SK-N-SH (cell line): ENCODE measurements around the gene TGFB1I1. TPM values are rescaled to one million over a fixed set of nuclear protein-coding genes. Genes with fewer than 3 reads are reported as not detected.
"Not testable (repeated sequence)": the region's sequence is repeated elsewhere in the genome, so short reads cannot be mapped to it uniquely, and the experiment has no call there.

Source experiments
- CTCF ChIA-PET: fragments of 300-600, 350-600 bp; formaldehyde crosslinking; extraction: SDS; loops from one replicate; lab custom pipeline; 2021; lab: Yijun Ruan, JAX
- POLR2A ChIA-PET: fragments of 350-600 bp; sonication (Branson Sonifier 250); formaldehyde crosslinking; extraction: SDS; loops from one replicate; lab custom pipeline; 2020; ENCODE audit warnings: antibody characterized with exemption, inconsistent platforms; lab: Yijun Ruan, JAX
- DNase-seq: peaks from one replicate; pipeline ENCODE4 v3.0.0; 2012
- H2AFZ ChIP-seq: fragments of 200-600 bp; sonication (generic); 2 replicates; pipeline ENCODE4 v1.8.1; 2016; ENCODE audit warnings: antibody characterized with exemption, mild to moderate bottlenecking, low read depth
- H3F3A ChIP-seq: fragments of 200-600 bp; sonication (generic); replicated peaks from 2 replicates; pipeline ENCODE3; 2016; ENCODE audit warnings: antibody characterized with exemption, mild to moderate bottlenecking; ENCODE audit not compliant: insufficient read depth
- H3K27ac ChIP-seq, 2 experiments: fragments of 200-500 bp in 1 of 2; fragments of 200-600 bp in 1 of 2; sonication (Bioruptor generic) in 1 of 2; sonication (generic), shearing (Covaris generic) in 1 of 2; 2 replicates each; pipeline versions ENCODE4 v1.5.1 to v1.6.1; 2014 to 2016; ENCODE audit warnings: low read depth in 2 of 2, inconsistent platforms in 1 of 2, low read length in 1 of 2, mild to moderate bottlenecking in 1 of 2, mixed read lengths in 1 of 2
- H3K27me3 ChIP-seq: fragments of 200-600 bp; sonication (generic), shearing (Covaris generic); 2 replicates; pipeline ENCODE4 v1.6.1; 2016; ENCODE audit warnings: mixed run types; ENCODE audit not compliant: insufficient read depth
- H3K36me3 ChIP-seq, 2 experiments: fragments of 200-500 bp in 1 of 2; fragments of 200-600 bp in 1 of 2; sonication (Bioruptor generic) in 1 of 2; sonication (generic) in 1 of 2; replicated peaks in 1 of 2; 2 replicates each; pipeline versions ENCODE3 to v1.5.1; 2014 to 2016; ENCODE audit warnings: low read length in 1 of 2, mild to moderate bottlenecking in 1 of 2; ENCODE audit not compliant: insufficient read depth in 2 of 2, control insufficient read depth in 1 of 2
- H3K4me1 ChIP-seq, 2 experiments: fragments of 200-500 bp in 1 of 2; fragments of 200-600 bp in 1 of 2; sonication (Bioruptor generic) in 1 of 2; sonication (generic), shearing (Covaris generic) in 1 of 2; 2 replicates each; pipeline versions ENCODE4 v1.5.1 to v1.6.1; 2014 to 2016; ENCODE audit warnings: low read depth in 1 of 2, low read length in 1 of 2, mixed run types in 1 of 2; ENCODE audit not compliant: insufficient read depth in 2 of 2, control insufficient read depth in 1 of 2
- H3K4me2 ChIP-seq: fragments of 200-600 bp; sonication (generic), shearing (Covaris generic); 2 replicates; pipeline ENCODE4 v1.6.1; 2017; ENCODE audit warnings: mixed run types
- H3K4me3 ChIP-seq, 2 experiments: fragments of 200-500 bp in 1 of 2; fragments of 200-600 bp in 1 of 2; sonication (Bioruptor generic) in 1 of 2; sonication (generic), shearing (Covaris generic) in 1 of 2; 2 replicates each; pipeline versions ENCODE4 v1.5.1 to v1.8.1; 2014 to 2016; ENCODE audit warnings: low read depth in 2 of 2, inconsistent platforms in 1 of 2, low read length in 1 of 2, mild to moderate bottlenecking in 1 of 2, mixed read lengths in 1 of 2, moderate library complexity in 1 of 2
- H3K79me2 ChIP-seq: fragments of 200-600 bp; sonication (generic); 2 replicates; pipeline ENCODE4 v1.8.1; 2017; ENCODE audit warnings: mild to moderate bottlenecking; ENCODE audit not compliant: insufficient read depth
- H3K9ac ChIP-seq: fragments of 200-600 bp; sonication (generic); 2 replicates; pipeline ENCODE4 v1.6.1; 2017; ENCODE audit warnings: mixed run types
- H3K9me2 ChIP-seq: fragments of 200-600 bp; sonication (generic); 2 replicates; pipeline ENCODE4 v1.6.1; 2017; ENCODE audit warnings: mixed run types
- H3K9me3 ChIP-seq: fragments of 200-600 bp; sonication (generic); 2 replicates; pipeline ENCODE4 v1.6.1; 2017; ENCODE audit warnings: mixed run types, mild to moderate bottlenecking, moderate library complexity
- H4K20me1 ChIP-seq: fragments of 200-600 bp; sonication (generic); 2 replicates; pipeline ENCODE4 v1.6.1; 2017; ENCODE audit warnings: mild to moderate bottlenecking, mixed run types; ENCODE audit not compliant: insufficient read depth
- CTCF ChIP-seq: fragments of 200-600 bp; sonication (generic); IDR thresholded peaks from 2 replicates; pipeline ENCODE4 v1.6.1; 2017; ENCODE audit warnings: antibody characterized with exemption, mild to moderate bottlenecking, moderate library complexity
- ELF1 ChIP-seq: IDR thresholded peaks from 2 replicates; pipeline ENCODE4 v1.4.0; 2012
- EP300 ChIP-seq, 2 experiments: IDR thresholded peaks; 2 replicates each; pipeline versions ENCODE4 v1.4.0 to v1.6.1; 2012; ENCODE audit warnings: borderline replicate concordance in 1 of 2, low read depth in 1 of 2, low read length in 1 of 2
- FOXJ3 ChIP-seq: sonication (generic); formaldehyde crosslinking; IDR thresholded peaks from 2 replicates; pipeline ENCODE4 v1.5.1; 2020; ENCODE audit warnings: mild to moderate bottlenecking, missing genetic modification reagents
- FOXM1 ChIP-seq: IDR thresholded peaks from 2 replicates; pipeline ENCODE4 v1.4.0; 2012; ENCODE audit warnings: low read depth, mild to moderate bottlenecking
- GABPA ChIP-seq: IDR thresholded peaks from 2 replicates; pipeline ENCODE4 v1.4.0; 2012; ENCODE audit warnings: low read depth, mild to moderate bottlenecking
- MAX ChIP-seq: IDR thresholded peaks from 2 replicates; pipeline ENCODE4 v1.4.0; 2012; ENCODE audit warnings: low read depth
- MEF2A ChIP-seq: IDR thresholded peaks from 2 replicates; pipeline ENCODE4 v1.4.0; 2012; ENCODE audit warnings: low read depth, borderline replicate concordance
- MXI1 ChIP-seq: IDR thresholded peaks from 2 replicates; pipeline ENCODE4 v1.6.1; 2012; ENCODE audit warnings: mild to moderate bottlenecking, low read depth, low read length, improper control_type of control experiment
- NFIC ChIP-seq: IDR thresholded peaks from 2 replicates; pipeline ENCODE4 v1.4.0; 2012; ENCODE audit warnings: borderline replicate concordance
- RAD21 ChIP-seq: IDR thresholded peaks from 2 replicates; pipeline ENCODE4 v1.6.1; 2012; ENCODE audit warnings: mild to moderate bottlenecking, low read length
- RFX5 ChIP-seq: IDR thresholded peaks from 2 replicates; pipeline ENCODE4 v1.6.1; 2012; ENCODE audit warnings: mild to moderate bottlenecking, improper control_type of control experiment, low read length
- SIN3A ChIP-seq: IDR thresholded peaks from 2 replicates; pipeline ENCODE4 v1.6.1; 2012; ENCODE audit warnings: low read depth, mild to moderate bottlenecking, low read length, moderate library complexity, borderline replicate concordance
- TAF1 ChIP-seq: IDR thresholded peaks from 2 replicates; pipeline ENCODE4 v1.6.1; 2012; ENCODE audit warnings: low read depth, mild to moderate bottlenecking, low read length, moderate library complexity, borderline replicate concordance
- TEAD4 ChIP-seq: IDR thresholded peaks from 2 replicates; pipeline ENCODE4 v1.4.0; 2012; ENCODE audit warnings: mild to moderate bottlenecking, borderline replicate concordance; ENCODE audit not compliant: insufficient read depth
- YY1 ChIP-seq: IDR thresholded peaks from 2 replicates; pipeline ENCODE4 v1.4.0; 2012; ENCODE audit warnings: low read depth, mild to moderate bottlenecking
- WGBS: methylation state at CpG from one replicate; pipeline ENCODE4 v1.1.6; 2017; ENCODE audit warnings: low lambda C conversion rate; 5-methylcytosine and 5-hydroxymethylcytosine counted together
- polyA plus RNA-seq, 3 experiments: library from polyadenylated mRNA; depleted of rRNA; stranded (reverse); fragments of >200 nt; gene quantifications; 2 replicates each; pipeline ENCODE4 v1.2.3, GENCODE V29; 2012
- TF ChIP-seq, protein P1 (sequence below): fragments of 150-350 bp; IDR thresholded peaks from 2 replicates; pipeline ENCODE4 v1.6.1; 2017; ENCODE audit warnings: antibody characterized with exemption, low read length, low read depth, borderline replicate concordance

The TGFB1I1 gene
- polyA plus RNA-seq, 1 of the 3 experiments (the other 2 are of a cell fraction): 29.7 TPM

DNA sequence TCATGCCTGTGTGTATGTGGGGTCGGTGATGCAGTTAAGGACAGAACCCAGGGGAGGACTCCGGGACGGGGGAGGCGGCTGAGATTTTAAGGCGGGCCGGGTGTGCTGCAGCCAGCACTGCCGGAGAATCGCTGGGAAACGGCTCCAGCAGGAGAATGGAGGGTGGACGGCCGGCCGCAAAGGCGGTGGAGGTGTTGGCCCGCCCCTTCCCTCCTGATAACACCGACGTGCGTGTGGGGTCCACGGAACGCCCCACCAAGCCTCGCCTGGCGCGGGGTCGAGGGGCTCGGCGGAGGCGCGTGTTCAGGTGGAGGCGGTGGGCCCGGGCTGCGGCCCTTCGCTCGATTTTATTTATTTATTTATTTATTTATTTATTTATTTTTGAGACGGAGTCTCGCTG is 30.0 kb upstream of the TGFB1I1 start:
- Histone ChIP-seq H3K27me3 (no peaks in the 10 kb centered on the region), H3F3A (peaks cover 24% of the 10 kb centered on the region), H3K4me1 (peaks cover 0 to 5% of the 10 kb centered on the region in 2 experiments; a peak in 1 of 4 replicates), H2AFZ (no peak overlapping the region; the same call in 1 of the 2 replicates), H3K9me3 (no peaks in the 10 kb centered on the region), H3K4me3 (peak overlapping the region in 1 of 2 experiments; percentile 63; a peak in 2 of 4 replicates), H3K4me2 (no peak overlapping the region; the same call in 1 of the 2 replicates), H3K79me2 (no peaks in the 10 kb centered on the region), H4K20me1 (no peaks in the 10 kb centered on the region), H3K9ac (no peak overlapping the region), H3K9me2 (no peaks in the 10 kb centered on the region), H3K36me3 (no peaks in the 10 kb centered on the region), H3K27ac (no peak overlapping the region)
- no peak for TF ChIP-seq FOXJ3 (CRISPR knock-in tag)
- no peak for TF ChIP-seq TEAD4
- no peak for TF ChIP-seq MXI1
- no peak for TF ChIP-seq EP300 (IDR thresholded peaks at IDR 0.05; ENCODE audit: borderline replicate concordance in 1 of 2, low read depth in 1 of 2, low read length in 1 of 2)
- TF ChIP-seq NFIC: no peak
- TF ChIP-seq FOXM1: no peak
- TF ChIP-seq, protein P1, sequence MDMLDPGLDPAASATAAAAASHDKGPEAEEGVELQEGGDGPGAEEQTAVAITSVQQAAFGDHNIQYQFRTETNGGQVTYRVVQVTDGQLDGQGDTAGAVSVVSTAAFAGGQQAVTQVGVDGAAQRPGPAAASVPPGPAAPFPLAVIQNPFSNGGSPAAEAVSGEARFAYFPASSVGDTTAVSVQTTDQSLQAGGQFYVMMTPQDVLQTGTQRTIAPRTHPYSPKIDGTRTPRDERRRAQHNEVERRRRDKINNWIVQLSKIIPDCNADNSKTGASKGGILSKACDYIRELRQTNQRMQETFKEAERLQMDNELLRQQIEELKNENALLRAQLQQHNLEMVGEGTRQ: no peak
- TF ChIP-seq YY1: no peak
- TF ChIP-seq TAF1: no peak
- TF ChIP-seq MAX: no peak
- no peak for TF ChIP-seq SIN3A
- TF ChIP-seq RFX5: no peak
- TF ChIP-seq ELF1: no peak
- TF ChIP-seq MEF2A: no peak
- no peak for TF ChIP-seq RAD21
- TF ChIP-seq CTCF: no peak
- TF ChIP-seq GABPA: no peak
- 91% methylated on average over 34 of the region's 34 CpGs for WGBS
- DNase-seq: no peak
- POLR2A ChIA-PET: interaction anchor here (0.8 to 1.8 kb wide), 7 partner anchors 10 to 484 kb away, joined by 3 to 15 read pairs (median 5); partner anchors contain the start of genes ARMC5, KAT8, SETD1A and ZNF668
- CTCF ChIA-PET: interaction anchor here (0.8 to 6.7 kb wide), 14 partner anchors 10 to 488 kb away, joined by 3 to 80 read pairs (median 5); partner anchors contain the start of genes ARMC5 and HSD3B7

- H3K9ac ChIP-seq, H3K4me3 ChIP-seq, H3K27ac ChIP-seq, H2AFZ ChIP-seq, H3K9me3 ChIP-seq, H3K27me3 ChIP-seq, H3F3A ChIP-seq, H3K4me1 ChIP-seq, DNase-seq, H3K4me2 ChIP-seq, H3K9me2 ChIP-seq, H3K79me2 ChIP-seq, H3K36me3 ChIP-seq, H4K20me1 ChIP-seq: not testable (repeated sequence)
- ChIA-PET POLR2A (interaction anchor here (0.6 to 1.2 kb wide), 2 partner anchors 14 to 324 kb away, joined by 3 to 4 read pairs; no protein-coding TSS in a partner anchor), CTCF (interaction anchor here (0.9 to 6.7 kb wide), 4 partner anchors 12 to 462 kb away, joined by 3 to 80 read pairs (median 25); partner anchors contain the start of genes ARMC5 and HSD3B7)
- WGBS: 79% methylated on average over 6 of the region's 6 CpGs
Measured at GRCh38 chr16:31445931-31446330, 26.0 kb upstream of the TGFB1I1 start.
